GM18526 (cell line): ENCODE data around the gene ITGB5.

ENCODE experiments used
- POLR2A ChIP-seq: IDR thresholded peaks from 3 replicates; pipeline ENCODE4 v1.6.1; 2011; ENCODE audit not compliant: insufficient read length; ENCODE audit errors: extremely low read depth

Gene ITGB5

GRCh38 chr3:124858275-124858674 is 28.9 kb downstream of the ITGB5 start:
- no peak for TF ChIP-seq POLR2A

GRCh38 chr3:124856677-124857076 is 30.5 kb downstream of the ITGB5 start:
- TF ChIP-seq POLR2A, result no peak

- TF ChIP-seq POLR2A, result no peak
These were observed 33.2 kb downstream of the ITGB5 start for GRCh38 chr3:124854009-124854408.

GRCh38 chr3:124853446-124853845 is 33.7 kb downstream of the ITGB5 start:
- no peak for TF ChIP-seq POLR2A

- TF ChIP-seq POLR2A, result no peak
These were observed 35.3 kb downstream of the ITGB5 start for GRCh38 chr3:124851905-124852304.

- no peak for TF ChIP-seq POLR2A
These were observed 36.0 kb downstream of the ITGB5 start for GRCh38 chr3:124851136-124851535.

- no peak for TF ChIP-seq POLR2A
These were observed 36.5 kb downstream of the ITGB5 start for GRCh38 chr3:124850633-124851032.

- no peak for TF ChIP-seq POLR2A
These were observed 37.0 kb downstream of the ITGB5 start for GRCh38 chr3:124850212-124850611.

- TF ChIP-seq POLR2A, result no peak
These were observed 38.9 kb downstream of the ITGB5 start for GRCh38 chr3:124848300-124848699.

GRCh38 chr3:124847863-124848262 is 39.3 kb downstream of the ITGB5 start:
- TF ChIP-seq POLR2A, result no peak

- TF ChIP-seq POLR2A, result no peak
These were observed 40.1 kb downstream of the ITGB5 start for GRCh38 chr3:124847051-124847450.

GRCh38 chr3:124846189-124846588 is 41.0 kb downstream of the ITGB5 start:
- no peak for TF ChIP-seq POLR2A

GRCh38 chr3:124845406-124845805 is 41.8 kb downstream of the ITGB5 start:
- TF ChIP-seq POLR2A, result no peak

- TF ChIP-seq POLR2A, result no peak
These were observed 43.5 kb downstream of the ITGB5 start for GRCh38 chr3:124843506-124844177.

- TF ChIP-seq POLR2A, result no peak
These were observed 44.1 kb downstream of the ITGB5 start for GRCh38 chr3:124843047-124843446.

GRCh38 chr3:124841517-124841916 is 45.6 kb downstream of the ITGB5 start:
- TF ChIP-seq POLR2A, result no peak

GRCh38 chr3:124840331-124840730 is 46.8 kb downstream of the ITGB5 start:
- no peak for TF ChIP-seq POLR2A
